Panc1 (cell line): Measurements from ENCODE around the gene CANX.
"Not testable (repeated sequence)": the region's sequence is repeated elsewhere in the genome, so short reads cannot be mapped to it uniquely, and the experiment has no call there.

Experiments
- TF ChIP-seq, protein P1 (sequence below): fragments of 450-650 bp; IDR thresholded peaks from 2 replicates; pipeline ENCODE4 v1.5.1; 2017; ENCODE audit warnings: mild to moderate bottlenecking
- TF ChIP-seq, protein P2 (sequence below), 2 experiments: IDR thresholded peaks; 2 replicates each; pipeline ENCODE4 v1.6.1; 2011 to 2012; ENCODE audit warnings: low read depth in 2 of 2, control low read depth in 1 of 2, low read length in 1 of 2, mild to moderate bottlenecking in 1 of 2, moderate library complexity in 1 of 2; ENCODE audit not compliant: insufficient read depth in 1 of 2

DNA sequence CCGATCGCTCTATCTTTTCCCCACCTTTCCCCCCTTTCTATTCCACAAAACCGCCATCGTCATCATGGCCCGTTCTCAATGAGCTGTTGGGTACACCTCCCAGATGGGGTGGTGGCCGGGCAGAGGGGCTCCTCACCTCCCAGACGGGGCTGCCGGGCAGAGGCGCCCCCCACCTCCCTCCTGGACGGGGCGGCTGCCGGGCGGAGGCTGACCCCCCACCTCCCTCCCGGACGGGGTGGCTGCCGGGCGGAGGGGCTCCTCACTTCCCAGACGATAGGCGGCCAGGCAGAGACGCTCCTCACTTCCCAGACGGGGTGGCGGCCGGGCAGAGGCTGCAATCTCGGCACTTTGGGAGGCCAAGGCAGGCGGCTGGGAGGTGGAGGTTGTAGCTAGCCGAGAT, 48.5 kb upstream of the CANX start:
- TF ChIP-seq, protein P1, sequence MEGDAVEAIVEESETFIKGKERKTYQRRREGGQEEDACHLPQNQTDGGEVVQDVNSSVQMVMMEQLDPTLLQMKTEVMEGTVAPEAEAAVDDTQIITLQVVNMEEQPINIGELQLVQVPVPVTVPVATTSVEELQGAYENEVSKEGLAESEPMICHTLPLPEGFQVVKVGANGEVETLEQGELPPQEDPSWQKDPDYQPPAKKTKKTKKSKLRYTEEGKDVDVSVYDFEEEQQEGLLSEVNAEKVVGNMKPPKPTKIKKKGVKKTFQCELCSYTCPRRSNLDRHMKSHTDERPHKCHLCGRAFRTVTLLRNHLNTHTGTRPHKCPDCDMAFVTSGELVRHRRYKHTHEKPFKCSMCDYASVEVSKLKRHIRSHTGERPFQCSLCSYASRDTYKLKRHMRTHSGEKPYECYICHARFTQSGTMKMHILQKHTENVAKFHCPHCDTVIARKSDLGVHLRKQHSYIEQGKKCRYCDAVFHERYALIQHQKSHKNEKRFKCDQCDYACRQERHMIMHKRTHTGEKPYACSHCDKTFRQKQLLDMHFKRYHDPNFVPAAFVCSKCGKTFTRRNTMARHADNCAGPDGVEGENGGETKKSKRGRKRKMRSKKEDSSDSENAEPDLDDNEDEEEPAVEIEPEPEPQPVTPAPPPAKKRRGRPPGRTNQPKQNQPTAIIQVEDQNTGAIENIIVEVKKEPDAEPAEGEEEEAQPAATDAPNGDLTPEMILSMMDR: not testable (repeated sequence)
- TF ChIP-seq, protein P2, sequence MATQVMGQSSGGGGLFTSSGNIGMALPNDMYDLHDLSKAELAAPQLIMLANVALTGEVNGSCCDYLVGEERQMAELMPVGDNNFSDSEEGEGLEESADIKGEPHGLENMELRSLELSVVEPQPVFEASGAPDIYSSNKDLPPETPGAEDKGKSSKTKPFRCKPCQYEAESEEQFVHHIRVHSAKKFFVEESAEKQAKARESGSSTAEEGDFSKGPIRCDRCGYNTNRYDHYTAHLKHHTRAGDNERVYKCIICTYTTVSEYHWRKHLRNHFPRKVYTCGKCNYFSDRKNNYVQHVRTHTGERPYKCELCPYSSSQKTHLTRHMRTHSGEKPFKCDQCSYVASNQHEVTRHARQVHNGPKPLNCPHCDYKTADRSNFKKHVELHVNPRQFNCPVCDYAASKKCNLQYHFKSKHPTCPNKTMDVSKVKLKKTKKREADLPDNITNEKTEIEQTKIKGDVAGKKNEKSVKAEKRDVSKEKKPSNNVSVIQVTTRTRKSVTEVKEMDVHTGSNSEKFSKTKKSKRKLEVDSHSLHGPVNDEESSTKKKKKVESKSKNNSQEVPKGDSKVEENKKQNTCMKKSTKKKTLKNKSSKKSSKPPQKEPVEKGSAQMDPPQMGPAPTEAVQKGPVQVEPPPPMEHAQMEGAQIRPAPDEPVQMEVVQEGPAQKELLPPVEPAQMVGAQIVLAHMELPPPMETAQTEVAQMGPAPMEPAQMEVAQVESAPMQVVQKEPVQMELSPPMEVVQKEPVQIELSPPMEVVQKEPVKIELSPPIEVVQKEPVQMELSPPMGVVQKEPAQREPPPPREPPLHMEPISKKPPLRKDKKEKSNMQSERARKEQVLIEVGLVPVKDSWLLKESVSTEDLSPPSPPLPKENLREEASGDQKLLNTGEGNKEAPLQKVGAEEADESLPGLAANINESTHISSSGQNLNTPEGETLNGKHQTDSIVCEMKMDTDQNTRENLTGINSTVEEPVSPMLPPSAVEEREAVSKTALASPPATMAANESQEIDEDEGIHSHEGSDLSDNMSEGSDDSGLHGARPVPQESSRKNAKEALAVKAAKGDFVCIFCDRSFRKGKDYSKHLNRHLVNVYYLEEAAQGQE (IDR thresholded peaks at IDR 0.05; ENCODE audit: insufficient read depth in 1 of 2, low read depth in 2 of 2, low read length in 1 of 2): not testable (repeated sequence)
